DND-41 (cell line): Measurements from ENCODE around the gene TM4SF4.

Experiments used
- CTCF ChIP-seq: IDR thresholded peaks from 2 replicates; pipeline ENCODE4 v1.5.1; 2012; ENCODE audit warnings: borderline replicate concordance, low read length, moderate library complexity, mild to moderate bottlenecking; ENCODE audit not compliant: poor library complexity, severe bottlenecking; ENCODE audit errors: extremely low read depth
- EZH2 ChIP-seq: IDR thresholded peaks from 3 replicates; pipeline ENCODE4 v1.6.1; 2012; ENCODE audit warnings: borderline replicate concordance, low read depth, mild to moderate bottlenecking, moderate library complexity, low read length, inconsistent platforms; ENCODE audit not compliant: severe bottlenecking

DNA sequence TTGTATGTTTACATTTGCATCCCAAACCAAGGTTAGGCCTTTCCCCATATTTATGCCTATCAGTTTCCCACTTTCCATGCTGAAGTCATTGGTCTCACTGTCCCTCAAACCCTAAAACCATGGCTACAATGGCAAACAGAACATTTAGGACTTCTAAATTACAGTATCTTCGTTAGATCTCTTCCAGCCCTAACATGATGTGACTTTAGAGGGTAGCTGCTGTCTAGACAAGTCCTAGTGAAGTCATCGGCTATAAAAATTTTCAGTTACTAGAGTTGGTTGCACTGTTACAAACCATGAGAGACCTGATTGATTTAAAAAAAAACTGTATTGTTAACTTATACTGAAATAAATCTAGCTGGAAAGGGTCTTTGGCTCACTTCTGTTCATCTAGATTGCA is 54.6 kb downstream of the TM4SF4 start:
- TF ChIP-seq EZH2 (no peak), CTCF (no peak)
